SH-SY5Y (cell line): Measurements from ENCODE around the gene LMCD1.

Experiments
- GATA2 ChIP-seq: IDR thresholded peaks from 2 replicates; pipeline ENCODE4 v1.6.1; 2011; ENCODE audit warnings: mild to moderate bottlenecking, low read depth, low read length
- GATA3 ChIP-seq: IDR thresholded peaks from 2 replicates; pipeline ENCODE4 v1.6.1; 2011; ENCODE audit warnings: low read depth, mild to moderate bottlenecking, low read length, moderate library complexity

DNA sequence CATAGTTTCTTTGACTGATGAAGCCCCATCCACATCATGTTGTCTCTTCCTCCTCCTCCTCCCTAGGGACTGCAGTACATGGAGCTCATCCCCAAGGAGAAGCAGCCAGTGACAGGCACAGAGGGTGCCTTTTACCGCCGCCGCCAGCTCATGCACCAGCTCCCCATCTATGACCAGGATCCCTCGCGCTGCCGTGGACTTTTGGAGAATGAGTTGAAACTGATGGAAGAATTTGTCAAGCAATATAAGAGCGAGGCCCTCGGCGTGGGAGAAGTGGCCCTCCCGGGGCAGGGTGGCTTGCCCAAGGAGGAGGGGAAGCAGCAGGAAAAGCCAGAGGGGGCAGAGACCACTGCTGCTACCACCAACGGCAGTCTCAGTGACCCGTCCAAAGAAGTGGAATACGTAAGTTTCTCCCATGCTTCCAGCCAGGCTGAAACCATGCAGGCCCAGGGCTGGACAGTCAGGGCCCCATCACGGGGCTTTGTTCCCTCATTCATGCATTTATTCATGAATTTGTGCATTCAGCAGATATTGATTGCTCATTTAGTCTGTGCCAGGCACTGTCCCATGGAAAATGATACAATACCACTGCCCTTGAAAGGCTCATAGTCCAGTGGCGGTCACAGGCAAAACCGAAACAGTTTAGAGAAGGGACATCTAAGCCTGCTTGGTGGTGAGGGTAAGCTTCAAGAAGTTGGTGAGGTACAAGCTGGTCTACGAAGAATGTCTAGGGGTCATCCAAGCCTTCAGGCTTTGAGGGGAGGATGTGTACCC, 47.1 kb downstream of the LMCD1 start:
- TF ChIP-seq GATA2 (no peak), GATA3 (no peak)
